Skeletal muscle tissue (tissue), 4 donors: Measurements from ENCODE around the gene ADM5. TPM values are rescaled to one million over a fixed set of nuclear protein-coding genes. Genes with fewer than 3 reads are reported as not detected.

Source experiments
- H3K27ac ChIP-seq: one replicate; pipeline ENCODE4 v1.7.0; 2013; ENCODE audit warnings: mild to moderate bottlenecking, low read depth, low read length, inconsistent platforms
- H3K27me3 ChIP-seq, 3 donors: one replicate each; pipeline ENCODE4 v1.7.0; 2013; ENCODE audit warnings: low read length in 3 of 3; ENCODE audit not compliant: control insufficient read depth in 3 of 3, insufficient read depth in 3 of 3
- H3K36me3 ChIP-seq, 3 donors: one replicate each; pipeline ENCODE4 v1.7.0; 2013; ENCODE audit warnings: low read length in 3 of 3; ENCODE audit not compliant: control insufficient read depth in 3 of 3, insufficient read depth in 3 of 3
- H3K4me1 ChIP-seq, 3 donors: one replicate each; pipeline ENCODE4 v1.7.0; 2013; ENCODE audit warnings: low read length in 3 of 3, mild to moderate bottlenecking in 3 of 3; ENCODE audit not compliant: control insufficient read depth in 3 of 3, insufficient read depth in 3 of 3
- H3K4me3 ChIP-seq, 3 donors: one replicate each; pipeline ENCODE4 v1.7.0; 2013; ENCODE audit warnings: low read length in 3 of 3
- H3K9ac ChIP-seq, 3 donors: one replicate each; pipeline ENCODE4 v1.7.0; 2013; ENCODE audit warnings: low read length in 3 of 3, mild to moderate bottlenecking in 3 of 3, moderate library complexity in 2 of 3, low read depth in 1 of 3
- H3K9me3 ChIP-seq, 3 donors: one replicate each; pipeline ENCODE4 v1.7.0; 2013; ENCODE audit warnings: low read length in 3 of 3; ENCODE audit not compliant: control insufficient read depth in 3 of 3
- total RNA-seq: library from RNA; depleted of rRNA; stranded (reverse); fragments of >200 nt; gene quantifications from one replicate; pipeline ENCODE4 v1.2.3, GENCODE V29; 2014
- donor health status: Osteomylitis.

The ADM5 gene
- total RNA-seq, 1 donor from 2014 or later: 1.0 TPM

GRCh38 chr19:49651029-49651819 is 38.2 kb upstream of the ADM5 start:
- no peak overlapping the region for H3K4me3 ChIP-seq
- no peak overlapping the region for H3K9ac ChIP-seq
- H3K36me3 ChIP-seq: peaks cover 62 to 64% (median 64%) of the 10 kb centered on the region in 3 donors
- no peaks in the 10 kb centered on the region for H3K9me3 ChIP-seq
- H3K27me3 ChIP-seq: no peaks in the 10 kb centered on the region
- H3K27ac ChIP-seq: no peak overlapping the region
- H3K4me1 ChIP-seq: peaks cover 0 to 6% (median 4%) of the 10 kb centered on the region in 3 donors

GRCh38 chr19:49651820-49652550 is 37.4 kb upstream of the ADM5 start:
- Histone ChIP-seq H3K36me3 (peaks cover 62 to 64% (median 63%) of the 10 kb centered on the region in 3 donors), H3K27ac (no peak overlapping the region), H3K27me3 (no peaks in the 10 kb centered on the region), H3K4me3 (no peak overlapping the region), H3K4me1 (peaks cover 0 to 6% (median 4%) of the 10 kb centered on the region in 3 donors), H3K9ac (no peak overlapping the region), H3K9me3 (no peaks in the 10 kb centered on the region)

GRCh38 chr19:49652551-49653465 is 36.6 kb upstream of the ADM5 start:
- H3K9ac ChIP-seq: no peak overlapping the region
- H3K4me1 ChIP-seq: peaks cover 0 to 5% (median 0%) of the 10 kb centered on the region in 3 donors
- H3K9me3 ChIP-seq: no peaks in the 10 kb centered on the region
- H3K36me3 ChIP-seq: peaks cover 63 to 67% (median 63%) of the 10 kb centered on the region in 3 donors
- no peak overlapping the region for H3K27ac ChIP-seq
- no peak overlapping the region for H3K4me3 ChIP-seq
- H3K27me3 ChIP-seq: no peaks in the 10 kb centered on the region

- peaks cover 0 to 4% (median 0%) of the 10 kb centered on the region in 3 donors for H3K4me1 ChIP-seq
- no peaks in the 10 kb centered on the region for H3K27me3 ChIP-seq
- H3K9me3 ChIP-seq: no peaks in the 10 kb centered on the region
- no peak overlapping the region for H3K27ac ChIP-seq
- H3K4me3 ChIP-seq: no peak overlapping the region
- H3K9ac ChIP-seq: no peak overlapping the region
- H3K36me3 ChIP-seq: peaks cover 68 to 71% (median 68%) of the 10 kb centered on the region in 3 donors
Observed at GRCh38 chr19:49653466-49653806, 36.0 kb upstream of the ADM5 start.

- no peaks in the 10 kb centered on the region for H3K27me3 ChIP-seq
- peaks cover 0 to 4% (median 0%) of the 10 kb centered on the region in 3 donors for H3K4me1 ChIP-seq
- H3K4me3 ChIP-seq: no peak overlapping the region
- H3K9me3 ChIP-seq: no peaks in the 10 kb centered on the region
- no peak overlapping the region for H3K27ac ChIP-seq
- peaks cover 73 to 77% (median 74%) of the 10 kb centered on the region in 3 donors for H3K36me3 ChIP-seq
- H3K9ac ChIP-seq: no peak overlapping the region
Observed at GRCh38 chr19:49654581-49654980, 34.8 kb upstream of the ADM5 start.

- no peak overlapping the region for H3K27ac ChIP-seq
- H3K4me3 ChIP-seq: no peak overlapping the region
- H3K9ac ChIP-seq: no peak overlapping the region
- H3K27me3 ChIP-seq: no peaks in the 10 kb centered on the region
- peaks cover 68 to 74% (median 72%) of the 10 kb centered on the region in 3 donors for H3K36me3 ChIP-seq
- no peaks in the 10 kb centered on the region for H3K9me3 ChIP-seq
- no peaks in the 10 kb centered on the region for H3K4me1 ChIP-seq
Observed at GRCh38 chr19:49655570-49656455, 33.6 kb upstream of the ADM5 start.

GRCh38 chr19:49656456-49657109 is 32.8 kb upstream of the ADM5 start:
- Histone ChIP-seq H3K4me1 (no peaks in the 10 kb centered on the region), H3K4me3 (no peak overlapping the region), H3K36me3 (peaks cover 72 to 77% (median 74%) of the 10 kb centered on the region in 3 donors)

GRCh38 chr19:49657493-49658138 is 31.8 kb upstream of the ADM5 start:
- no peak overlapping the region for H3K27ac ChIP-seq

More at GRCh38 chr19:49656456-49657109, 32.8 kb upstream of the ADM5 start:
- H3K9ac ChIP-seq: no peak overlapping the region
- H3K27me3 ChIP-seq: no peaks in the 10 kb centered on the region
- H3K9me3 ChIP-seq: no peaks in the 10 kb centered on the region
- no peak overlapping the region for H3K27ac ChIP-seq

More at GRCh38 chr19:49657493-49658138, 31.8 kb upstream of the ADM5 start:
- Histone ChIP-seq H3K4me3 (no peak overlapping the region), H3K36me3 (peaks cover 79 to 82% (median 81%) of the 10 kb centered on the region in 3 donors), H3K27me3 (no peaks in the 10 kb centered on the region), H3K9ac (no peak overlapping the region), H3K4me1 (no peaks in the 10 kb centered on the region), H3K9me3 (no peaks in the 10 kb centered on the region)
